ENCODE data around the gene RNF180.
"Not testable (repeated sequence)": the region's sequence is repeated elsewhere in the genome, so short reads cannot be mapped to it uniquely, and the experiment has no call there.

The RNF180 gene

GRCh38 chr5:64285188-64286130 lies 119.8 kb downstream of the RNF180 start:
- no peak for DNase-seq (ENCODE audit: low spot score)

GRCh38 chr5:64286381-64286780 lies 120.7 kb downstream of the RNF180 start:
- DNase-seq (ENCODE audit: low spot score) = no peak

GRCh38 chr5:64288496-64288895 lies 122.9 kb downstream of the RNF180 start:
- DNase-seq (ENCODE audit: low spot score) = not testable (repeated sequence)

GRCh38 chr5:64292611-64293215 lies 127.1 kb downstream of the RNF180 start:
- no peak for DNase-seq (ENCODE audit: low spot score)

- DNase-seq (ENCODE audit: low spot score) = no peak
These were observed 129.5 kb downstream of the RNF180 start for GRCh38 chr5:64295101-64295500.

GRCh38 chr5:64298586-64298985 lies 132.9 kb downstream of the RNF180 start:
- no peak for DNase-seq (ENCODE audit: low spot score)

- no peak for DNase-seq (ENCODE audit: low spot score)
These were observed 134.2 kb downstream of the RNF180 start for GRCh38 chr5:64299805-64300204.

GRCh38 chr5:64301566-64301965 lies 135.9 kb downstream of the RNF180 start:
- no peak for DNase-seq (ENCODE audit: low spot score)

- no peak for DNase-seq (ENCODE audit: low spot score)
These were observed 142.5 kb downstream of the RNF180 start for GRCh38 chr5:64308135-64308534.

GRCh38 chr5:64312491-64312890 lies 146.8 kb downstream of the RNF180 start:
- no peak for DNase-seq (ENCODE audit: low spot score)

- DNase-seq (ENCODE audit: low spot score) = no peak
These were observed 150.1 kb downstream of the RNF180 start for GRCh38 chr5:64315778-64316177.

GRCh38 chr5:64318175-64318574 lies 152.5 kb downstream of the RNF180 start:
- no peak for DNase-seq (ENCODE audit: low spot score)

GRCh38 chr5:64323591-64323990 lies 157.9 kb downstream of the RNF180 start:
- no peak for DNase-seq (ENCODE audit: low spot score)

GRCh38 chr5:64330728-64331231 lies 165.1 kb downstream of the RNF180 start:
- no peak for DNase-seq (ENCODE audit: low spot score)

- DNase-seq (ENCODE audit: low spot score) = no peak
These were observed 166.1 kb downstream of the RNF180 start for GRCh38 chr5:64331597-64332277.

GRCh38 chr5:64333886-64334285 lies 168.2 kb downstream of the RNF180 start:
- DNase-seq (ENCODE audit: low spot score) = no peak

GRCh38 chr5:64339769-64340168 lies 174.1 kb downstream of the RNF180 start:
- DNase-seq (ENCODE audit: low spot score) = no peak

GRCh38 chr5:64340293-64340692 lies 174.7 kb downstream of the RNF180 start:
- DNase-seq (ENCODE audit: low spot score) = no peak

GRCh38 chr5:64341340-64341739 lies 175.7 kb downstream of the RNF180 start:
- no peak for DNase-seq (ENCODE audit: low spot score)

- DNase-seq (ENCODE audit: low spot score) = no peak
These were observed 178.9 kb downstream of the RNF180 start for GRCh38 chr5:64344501-64344900.

- no peak for DNase-seq (ENCODE audit: low spot score)
These were observed 181.7 kb downstream of the RNF180 start for GRCh38 chr5:64347309-64347708.

- no peak for DNase-seq (ENCODE audit: low spot score)
These were observed 198.8 kb downstream of the RNF180 start for GRCh38 chr5:64364426-64364825.

- peak; percentile 4 for DNase-seq (ENCODE audit: low spot score)
These were observed 219.1 kb downstream of the RNF180 start for GRCh38 chr5:64384765-64385164.
